Kidney (tissue), 14 donors: Measurements from ENCODE around the gene PADI4. TPM values are rescaled to one million over a fixed set of nuclear protein-coding genes. Genes with fewer than 3 reads are reported as not detected.

Experiments used
- DNase-seq, 5 donors: peaks; one replicate each; pipeline ENCODE4 v3.0.0-alpha.2; 2013 to 2020
- FAIRE-seq: peaks from 2 replicates; lab custom pipeline; 2012; peaks lifted over from hg19 to GRCh38; lab: Jason Lieb, UNC
- H3K27ac ChIP-seq, 2 donors: one replicate each; pipeline ENCODE4 v1.7.0; 2013; ENCODE audit warnings: low read depth in 2 of 2, low read length in 2 of 2, inconsistent platforms in 1 of 2
- H3K27me3 ChIP-seq: one replicate; pipeline ENCODE4 v1.7.1; 2013; ENCODE audit warnings: low read length, inconsistent platforms; ENCODE audit not compliant: control insufficient read depth, insufficient read depth
- H3K36me3 ChIP-seq, 3 donors: one replicate each; pipeline versions ENCODE4 v1.7.0 to v1.7.1; 2013; ENCODE audit warnings: low read length in 3 of 3, control low read depth in 1 of 3, inconsistent platforms in 1 of 3; ENCODE audit not compliant: insufficient read depth in 3 of 3, control insufficient read depth in 2 of 3
- H3K4me1 ChIP-seq, 3 donors: one replicate each; pipeline versions ENCODE4 v1.7.0 to v1.7.1; 2013; ENCODE audit warnings: low read length in 3 of 3, inconsistent platforms in 1 of 3, low read depth in 1 of 3; ENCODE audit not compliant: control insufficient read depth in 2 of 3, insufficient read depth in 2 of 3
- H3K4me3 ChIP-seq, 3 donors: one replicate each; pipeline versions ENCODE4 v1.7.0 to v1.8.1; 2013; ENCODE audit warnings: low read length in 3 of 3, control low read depth in 1 of 3, inconsistent platforms in 1 of 3
- H3K9ac ChIP-seq, 3 donors: one replicate each; pipeline versions ENCODE4 v1.7.0 to v1.7.1; 2013; ENCODE audit warnings: low read length in 3 of 3, control low read depth in 1 of 3, inconsistent platforms in 1 of 3
- H3K9me3 ChIP-seq, 3 donors: one replicate each; pipeline versions ENCODE4 v1.7.0 to v1.7.1; 2013; ENCODE audit warnings: low read length in 3 of 3, control low read depth in 1 of 3, inconsistent platforms in 1 of 3; ENCODE audit not compliant: control insufficient read depth in 2 of 3, insufficient read depth in 1 of 3
- intact Hi-C: fragments of 100-400 bp; cut with DNase I; formaldehyde crosslinking; loops from one replicate; pipeline ENCODE4 v1.11.1; 2022
- polyA plus RNA-seq: library from polyadenylated mRNA; stranded (reverse); fragments of 350-450 nt; fragmentation: Illumina TruSeq; extraction: RNeasy Lipid Tissue Mini Kit (QIAGEN cat#74804); gene quantifications from one replicate; pipeline ENCODE4 v1.2.3, GENCODE V29; 2014; ENCODE audit warnings: low read depth, low replicate concordance; ENCODE audit not compliant: insufficient read depth
- total RNA-seq: library from RNA; stranded (reverse); fragmentation: NEBNext Ultra II Directional; extraction: Animal tissue kit (Norgen Biotek cat#: 25700); gene quantifications from one replicate; pipeline ENCODE4 v1.2.1, GENCODE V29; 2021
- TF ChIP-seq, protein P1 (sequence below): IDR thresholded peaks from 3 replicates; pipeline ENCODE4 v1.5.1; 2012; ENCODE audit warnings: mild to moderate bottlenecking, moderate library complexity, borderline replicate concordance; ENCODE audit not compliant: insufficient read depth; ENCODE audit errors: extremely low read depth
- donor health status: control.
- donor health status: control.
- donor health status: control.
- donor health status: control.
- donor health status: control.
- donor health status: DM: yes; HTN: yes; CAD: no.
- donor health status: Normal renal cell carcinoma (clear cell type).

Gene PADI4
- total and polyA plus RNA-seq, 2 donors from 2014 or later: 0.35 TPM; not detected in 1

- intact Hi-C loops: no loop called here
- no peak for FAIRE-seq
- TF ChIP-seq, protein P1, sequence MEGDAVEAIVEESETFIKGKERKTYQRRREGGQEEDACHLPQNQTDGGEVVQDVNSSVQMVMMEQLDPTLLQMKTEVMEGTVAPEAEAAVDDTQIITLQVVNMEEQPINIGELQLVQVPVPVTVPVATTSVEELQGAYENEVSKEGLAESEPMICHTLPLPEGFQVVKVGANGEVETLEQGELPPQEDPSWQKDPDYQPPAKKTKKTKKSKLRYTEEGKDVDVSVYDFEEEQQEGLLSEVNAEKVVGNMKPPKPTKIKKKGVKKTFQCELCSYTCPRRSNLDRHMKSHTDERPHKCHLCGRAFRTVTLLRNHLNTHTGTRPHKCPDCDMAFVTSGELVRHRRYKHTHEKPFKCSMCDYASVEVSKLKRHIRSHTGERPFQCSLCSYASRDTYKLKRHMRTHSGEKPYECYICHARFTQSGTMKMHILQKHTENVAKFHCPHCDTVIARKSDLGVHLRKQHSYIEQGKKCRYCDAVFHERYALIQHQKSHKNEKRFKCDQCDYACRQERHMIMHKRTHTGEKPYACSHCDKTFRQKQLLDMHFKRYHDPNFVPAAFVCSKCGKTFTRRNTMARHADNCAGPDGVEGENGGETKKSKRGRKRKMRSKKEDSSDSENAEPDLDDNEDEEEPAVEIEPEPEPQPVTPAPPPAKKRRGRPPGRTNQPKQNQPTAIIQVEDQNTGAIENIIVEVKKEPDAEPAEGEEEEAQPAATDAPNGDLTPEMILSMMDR: no peak
- no peaks in the 10 kb centered on the region for H3K27me3 ChIP-seq
- H3K4me1 ChIP-seq: no peaks in the 10 kb centered on the region
- H3K9ac ChIP-seq: no peak overlapping the region
- H3K36me3 ChIP-seq: no peaks in the 10 kb centered on the region
- H3K27ac ChIP-seq: no peak overlapping the region
- no peak overlapping the region for H3K4me3 ChIP-seq
- no peak for DNase-seq
- H3K9me3 ChIP-seq: no peaks in the 10 kb centered on the region
Observed at GRCh38 chr1:17308593-17308992, 596 bp downstream of the PADI4 start.

GRCh38 chr1:17309426-17310067, 1.6 kb downstream of the PADI4 start:
- Histone ChIP-seq H3K27me3 (no peaks in the 10 kb centered on the region), H3K4me3 (no peak overlapping the region), H3K4me1 (no peaks in the 10 kb centered on the region), H3K9me3 (no peaks in the 10 kb centered on the region), H3K27ac (no peak overlapping the region), H3K36me3 (no peaks in the 10 kb centered on the region), H3K9ac (no peak overlapping the region)
- TF ChIP-seq, protein P1: no peak
- no peak for FAIRE-seq
- intact Hi-C loops: no loop called here
- DNase-seq: no peak

DNA sequence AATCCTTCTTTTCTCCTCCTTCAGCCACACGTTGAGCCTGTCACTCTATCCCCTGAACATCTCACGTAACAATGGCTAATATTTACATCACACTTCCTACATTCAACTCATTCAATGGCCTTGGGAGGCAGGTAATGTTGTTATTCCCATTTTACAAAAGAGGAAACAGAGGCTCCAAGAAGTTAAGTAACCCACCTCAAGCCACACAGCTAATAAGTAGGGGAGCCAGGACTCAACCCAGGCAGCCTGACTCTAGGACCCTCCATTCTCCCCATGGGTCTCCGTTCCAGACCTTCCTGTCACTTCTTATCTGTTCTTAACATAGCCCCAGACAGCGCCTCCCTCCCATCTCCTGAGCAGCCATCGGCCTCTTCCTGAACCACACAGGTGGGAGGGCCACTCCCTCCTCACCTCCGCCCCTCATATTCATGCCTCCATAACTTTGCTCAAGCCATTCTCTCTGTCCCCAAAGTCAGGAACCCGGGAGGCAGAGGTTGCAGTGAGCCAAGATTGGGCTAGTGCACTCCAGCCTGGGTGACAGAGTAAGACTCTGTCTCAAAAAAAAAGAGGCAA, 2.2 kb downstream of the PADI4 start:
- H3K36me3 ChIP-seq: no peaks in the 10 kb centered on the region
- no peak overlapping the region for H3K9ac ChIP-seq
- TF ChIP-seq, protein P1: no peak
- FAIRE-seq (no peak), DNase-seq (no peak)
- H3K4me3 ChIP-seq: no peak overlapping the region
- no peaks in the 10 kb centered on the region for H3K9me3 ChIP-seq
- no peaks in the 10 kb centered on the region for H3K4me1 ChIP-seq
- H3K27ac ChIP-seq: no peak overlapping the region
- H3K27me3 ChIP-seq: no peaks in the 10 kb centered on the region
- intact Hi-C loops: no loop called here
